ENCODE data around the gene KCNK16.

GRCh38 chr6:39344821-39345280, 22.3 kb upstream of the KCNK16 start:
- TF ChIP-seq, protein P1, sequence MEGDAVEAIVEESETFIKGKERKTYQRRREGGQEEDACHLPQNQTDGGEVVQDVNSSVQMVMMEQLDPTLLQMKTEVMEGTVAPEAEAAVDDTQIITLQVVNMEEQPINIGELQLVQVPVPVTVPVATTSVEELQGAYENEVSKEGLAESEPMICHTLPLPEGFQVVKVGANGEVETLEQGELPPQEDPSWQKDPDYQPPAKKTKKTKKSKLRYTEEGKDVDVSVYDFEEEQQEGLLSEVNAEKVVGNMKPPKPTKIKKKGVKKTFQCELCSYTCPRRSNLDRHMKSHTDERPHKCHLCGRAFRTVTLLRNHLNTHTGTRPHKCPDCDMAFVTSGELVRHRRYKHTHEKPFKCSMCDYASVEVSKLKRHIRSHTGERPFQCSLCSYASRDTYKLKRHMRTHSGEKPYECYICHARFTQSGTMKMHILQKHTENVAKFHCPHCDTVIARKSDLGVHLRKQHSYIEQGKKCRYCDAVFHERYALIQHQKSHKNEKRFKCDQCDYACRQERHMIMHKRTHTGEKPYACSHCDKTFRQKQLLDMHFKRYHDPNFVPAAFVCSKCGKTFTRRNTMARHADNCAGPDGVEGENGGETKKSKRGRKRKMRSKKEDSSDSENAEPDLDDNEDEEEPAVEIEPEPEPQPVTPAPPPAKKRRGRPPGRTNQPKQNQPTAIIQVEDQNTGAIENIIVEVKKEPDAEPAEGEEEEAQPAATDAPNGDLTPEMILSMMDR (IDR thresholded peaks at IDR 0.05; ENCODE audit: poor library complexity) = no peak
- TF ChIP-seq EZH2 (IDR thresholded peaks at IDR 0.05; ENCODE audit: borderline replicate concordance) = no peak
